Breast epithelium (tissue), 4 donors: ENCODE results near the gene GPR50. TPM values are rescaled to one million over a fixed set of nuclear protein-coding genes. Genes with fewer than 3 reads are reported as not detected.

Experiments
- DNase-seq, 2 donors: peaks; one replicate each; pipeline ENCODE4 v3.0.0-alpha.2; 2019; ENCODE audit warnings: low spot score in 2 of 2
- H3K27ac ChIP-seq, 2 donors: fragments of 200-600 bp; sonication (generic) in 1 of 2; one replicate each; pipeline ENCODE4 v1.5.1; 2016 to 2019; ENCODE audit warnings: mild to moderate bottlenecking in 1 of 2
- H3K27me3 ChIP-seq, 2 donors: fragments of 200-600 bp; sonication (generic) in 1 of 2; one replicate each; pipeline versions ENCODE4 v1.5.1 to v1.6.0; 2017 to 2019; ENCODE audit warnings: control low read depth in 1 of 2, mild to moderate bottlenecking in 1 of 2
- H3K36me3 ChIP-seq: fragments of 200-600 bp; one replicate; pipeline ENCODE4 v1.5.1; 2019
- H3K4me1 ChIP-seq, 2 donors: fragments of 200-600 bp; sonication (generic); one replicate each; pipeline ENCODE4 v1.5.1; 2016 to 2019; ENCODE audit warnings: control low read depth in 1 of 2
- H3K4me3 ChIP-seq, 3 donors: fragments of 200-600 bp; sonication (generic); 1 replicate in 2 of 3; 2 replicates in 1 of 3; pipeline ENCODE4 v1.5.1; 2016 to 2019; ENCODE audit warnings: mild to moderate bottlenecking in 3 of 3, moderate library complexity in 2 of 3
- H3K9me3 ChIP-seq, 2 donors: fragments of 200-600 bp; sonication (generic) in 1 of 2; one replicate each; pipeline ENCODE4 v1.5.1; 2016 to 2019; ENCODE audit warnings: control low read depth in 1 of 2
- POLR2A ChIP-seq: fragments of 450-650 bp; IDR thresholded peaks from one replicate; pipeline ENCODE4 v1.6.1; 2016; ENCODE audit warnings: antibody characterized with exemption, mild to moderate bottlenecking, moderate library complexity
- POLR2AphosphoS5 ChIP-seq, 3 donors: sonication (generic); formaldehyde crosslinking; IDR thresholded peaks; one replicate each; pipeline ENCODE4 v1.6.1; 2017; ENCODE audit warnings: antibody characterized with exemption in 3 of 3
- intact Hi-C: fragments of 100-400 bp; cut with DNase I; formaldehyde crosslinking; loops from one replicate; pipeline ENCODE4 v1.15.1; 2023; ENCODE audit warnings: low total_unique reads
- total RNA-seq, 3 donors: library from RNA; depleted of rRNA; stranded (reverse); fragments of >200 nt; gene quantifications; one replicate each; pipeline ENCODE4 v1.1.0, GENCODE V29; 2016
- TF ChIP-seq, protein P1 (sequence below), 3 donors: fragments of 450-650 bp; IDR thresholded peaks; one replicate each; pipeline ENCODE4 v1.5.1; 2016 to 2017; ENCODE audit warnings: antibody characterized with exemption in 3 of 3, mild to moderate bottlenecking in 3 of 3, moderate library complexity in 3 of 3

The GPR50 gene
- total RNA-seq, 3 donors from 2014 or later, result 0.15 TPM; not detected in 2

GRCh38 chrX:151206871-151207270 lies 30.5 kb downstream of the GPR50 start:
- Histone ChIP-seq H3K9me3 (no peaks in the 10 kb centered on the region), H3K4me1 (no peaks in the 10 kb centered on the region), H3K27ac (no peak overlapping the region), H3K4me3 (no peak overlapping the region), H3K36me3 (no peaks in the 10 kb centered on the region), H3K27me3 (no peaks in the 10 kb centered on the region)
- DNase-seq, result no peak
- TF ChIP-seq POLR2A (no peak), POLR2AphosphoS5 (IDR thresholded peaks at IDR 0.05) (no peak)
- TF ChIP-seq, protein P1, sequence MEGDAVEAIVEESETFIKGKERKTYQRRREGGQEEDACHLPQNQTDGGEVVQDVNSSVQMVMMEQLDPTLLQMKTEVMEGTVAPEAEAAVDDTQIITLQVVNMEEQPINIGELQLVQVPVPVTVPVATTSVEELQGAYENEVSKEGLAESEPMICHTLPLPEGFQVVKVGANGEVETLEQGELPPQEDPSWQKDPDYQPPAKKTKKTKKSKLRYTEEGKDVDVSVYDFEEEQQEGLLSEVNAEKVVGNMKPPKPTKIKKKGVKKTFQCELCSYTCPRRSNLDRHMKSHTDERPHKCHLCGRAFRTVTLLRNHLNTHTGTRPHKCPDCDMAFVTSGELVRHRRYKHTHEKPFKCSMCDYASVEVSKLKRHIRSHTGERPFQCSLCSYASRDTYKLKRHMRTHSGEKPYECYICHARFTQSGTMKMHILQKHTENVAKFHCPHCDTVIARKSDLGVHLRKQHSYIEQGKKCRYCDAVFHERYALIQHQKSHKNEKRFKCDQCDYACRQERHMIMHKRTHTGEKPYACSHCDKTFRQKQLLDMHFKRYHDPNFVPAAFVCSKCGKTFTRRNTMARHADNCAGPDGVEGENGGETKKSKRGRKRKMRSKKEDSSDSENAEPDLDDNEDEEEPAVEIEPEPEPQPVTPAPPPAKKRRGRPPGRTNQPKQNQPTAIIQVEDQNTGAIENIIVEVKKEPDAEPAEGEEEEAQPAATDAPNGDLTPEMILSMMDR (IDR thresholded peaks at IDR 0.05), result no peak
- intact Hi-C loops, result no loop called here

DNA sequence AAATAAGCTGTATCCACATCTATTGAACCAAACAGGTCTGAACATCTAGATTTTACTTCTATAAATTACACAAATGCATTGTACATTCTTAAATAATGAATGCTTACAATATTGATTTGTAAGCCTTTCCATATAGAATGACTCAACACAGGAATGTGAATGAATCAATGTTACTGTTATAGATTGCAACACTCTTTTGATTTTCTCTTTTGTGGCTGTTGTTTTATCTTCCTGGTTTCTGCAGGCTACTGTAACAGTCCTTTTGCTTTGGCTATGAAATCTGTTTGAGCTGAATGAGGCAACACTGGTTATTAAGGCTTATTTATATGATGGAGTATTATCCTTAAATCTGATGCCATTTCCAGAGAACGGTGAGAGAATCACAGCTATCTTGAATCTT lies 49.5 kb downstream of the GPR50 start:
- no peaks in the 10 kb centered on the region for H3K9me3 ChIP-seq
- no peaks in the 10 kb centered on the region for H3K36me3 ChIP-seq
- intact Hi-C loops, result no loop called here
- H3K27me3 ChIP-seq, result peaks cover 0 to 17% of the 10 kb centered on the region in 2 donors
- no peaks in the 10 kb centered on the region for H3K4me1 ChIP-seq
- no peak overlapping the region for H3K27ac ChIP-seq
- H3K4me3 ChIP-seq, result no peak overlapping the region
- no peak for DNase-seq
- no peak for TF ChIP-seq POLR2A
- TF ChIP-seq, protein P1 (IDR thresholded peaks at IDR 0.05), result no peak
- no peak for TF ChIP-seq POLR2AphosphoS5 (IDR thresholded peaks at IDR 0.05)

GRCh38 chrX:151226941-151227340 lies 50.6 kb downstream of the GPR50 start:
- Histone ChIP-seq H3K4me1 (no peaks in the 10 kb centered on the region), H3K27me3 (peaks cover 0 to 17% of the 10 kb centered on the region in 2 donors), H3K36me3 (no peaks in the 10 kb centered on the region), H3K4me3 (no peak overlapping the region), H3K9me3 (no peaks in the 10 kb centered on the region), H3K27ac (no peak overlapping the region)
- DNase-seq, result no peak
- TF ChIP-seq POLR2AphosphoS5 (IDR thresholded peaks at IDR 0.05) (no peak), POLR2A (no peak)
- TF ChIP-seq, protein P1 (IDR thresholded peaks at IDR 0.05), result no peak
- intact Hi-C loops, result no loop called here

- no peaks in the 10 kb centered on the region for H3K9me3 ChIP-seq
- no peak overlapping the region for H3K27ac ChIP-seq
- TF ChIP-seq POLR2AphosphoS5 (IDR thresholded peaks at IDR 0.05) (no peak), POLR2A (no peak)
- TF ChIP-seq, protein P1 (IDR thresholded peaks at IDR 0.05), result no peak
- no peak for DNase-seq
- intact Hi-C loops, result no loop called here
- H3K36me3 ChIP-seq, result no peaks in the 10 kb centered on the region
- peaks cover 0 to 17% of the 10 kb centered on the region in 2 donors for H3K27me3 ChIP-seq
- H3K4me3 ChIP-seq, result no peak overlapping the region
- no peaks in the 10 kb centered on the region for H3K4me1 ChIP-seq
Observed at GRCh38 chrX:151227627-151228026, 51.2 kb downstream of the GPR50 start.

DNA sequence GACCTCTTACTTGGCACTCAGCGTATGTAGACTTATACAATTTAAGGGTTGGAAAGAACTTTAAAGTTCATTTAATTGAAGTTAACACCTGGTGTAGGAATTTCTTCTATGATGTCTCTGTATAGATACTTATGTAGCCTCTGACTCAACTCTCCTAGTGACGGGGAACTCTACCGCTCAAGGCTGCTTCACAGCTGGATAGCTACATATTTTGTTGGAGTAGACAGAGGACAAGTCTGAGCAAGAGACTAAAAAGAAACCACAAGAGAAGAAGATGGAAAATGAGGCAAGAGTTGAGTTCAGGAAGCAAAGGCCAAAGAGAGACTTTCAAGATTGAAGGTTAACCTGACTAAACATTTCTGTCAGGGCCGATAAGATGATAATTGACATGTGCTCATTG lies 52.6 kb downstream of the GPR50 start:
- intact Hi-C loops, result no loop called here
- Histone ChIP-seq H3K9me3 (no peaks in the 10 kb centered on the region), H3K27ac (no peak overlapping the region), H3K27me3 (peaks cover 0 to 20% of the 10 kb centered on the region in 2 donors), H3K4me1 (no peaks in the 10 kb centered on the region), H3K36me3 (no peaks in the 10 kb centered on the region), H3K4me3 (no peak overlapping the region)
- no peak for DNase-seq
- TF ChIP-seq POLR2A, result no peak
- no peak for TF ChIP-seq POLR2AphosphoS5 (IDR thresholded peaks at IDR 0.05)
- TF ChIP-seq, protein P1 (IDR thresholded peaks at IDR 0.05), result no peak

Other genes starting within 250 kb of the GPR50 start
- 1 to 10 TPM; 2.5 to 6.2 (median 2.7) TPM for gene HMGB3, start 193.2 kb upstream of the GPR50 start, total RNA-seq
- gene VMA21, start 220.6 kb downstream of the GPR50 start, total RNA-seq, result 10 to 100 TPM; 28.6 to 45.5 (median 32.8) TPM